NB4 (cell line): ENCODE data around the gene REC114.
"Not testable (repeated sequence)": the region's sequence is repeated elsewhere in the genome, so short reads cannot be mapped to it uniquely, and the experiment has no call there.

Experiments used
- DNase-seq: peaks from one replicate; pipeline ENCODE4 v3.0.0; 2010; ENCODE audit warnings: low read depth
- H3K4me3 ChIP-seq: one replicate; pipeline ENCODE4 v1.5.1; 2011; ENCODE audit warnings: mild to moderate bottlenecking, low read depth, low read length, moderate library complexity
- MYC ChIP-seq: IDR thresholded peaks from 2 replicates; pipeline ENCODE4 v1.6.1; 2011; ENCODE audit warnings: low read depth, low read length
- POLR2A ChIP-seq: IDR thresholded peaks from 2 replicates; pipeline ENCODE4 v1.6.1; 2011; ENCODE audit warnings: mild to moderate bottlenecking; ENCODE audit not compliant: insufficient read length; ENCODE audit errors: extremely low read depth
- TF ChIP-seq, protein P1 (sequence below): IDR thresholded peaks from one replicate; pipeline ENCODE4 v1.5.1; 2012; ENCODE audit warnings: low read depth, low read length
- TF ChIP-seq, protein P2 (sequence below): IDR thresholded peaks from 2 replicates; pipeline ENCODE4 v1.6.1; 2011; ENCODE audit warnings: low read depth, low read length

Gene REC114

GRCh38 chr15:73403171-73403570 is 39.8 kb upstream of the REC114 start:
- H3K4me3 ChIP-seq, result no peak overlapping the region
- DNase-seq, result no peak
- TF ChIP-seq MYC, result no peak
- TF ChIP-seq, protein P1, sequence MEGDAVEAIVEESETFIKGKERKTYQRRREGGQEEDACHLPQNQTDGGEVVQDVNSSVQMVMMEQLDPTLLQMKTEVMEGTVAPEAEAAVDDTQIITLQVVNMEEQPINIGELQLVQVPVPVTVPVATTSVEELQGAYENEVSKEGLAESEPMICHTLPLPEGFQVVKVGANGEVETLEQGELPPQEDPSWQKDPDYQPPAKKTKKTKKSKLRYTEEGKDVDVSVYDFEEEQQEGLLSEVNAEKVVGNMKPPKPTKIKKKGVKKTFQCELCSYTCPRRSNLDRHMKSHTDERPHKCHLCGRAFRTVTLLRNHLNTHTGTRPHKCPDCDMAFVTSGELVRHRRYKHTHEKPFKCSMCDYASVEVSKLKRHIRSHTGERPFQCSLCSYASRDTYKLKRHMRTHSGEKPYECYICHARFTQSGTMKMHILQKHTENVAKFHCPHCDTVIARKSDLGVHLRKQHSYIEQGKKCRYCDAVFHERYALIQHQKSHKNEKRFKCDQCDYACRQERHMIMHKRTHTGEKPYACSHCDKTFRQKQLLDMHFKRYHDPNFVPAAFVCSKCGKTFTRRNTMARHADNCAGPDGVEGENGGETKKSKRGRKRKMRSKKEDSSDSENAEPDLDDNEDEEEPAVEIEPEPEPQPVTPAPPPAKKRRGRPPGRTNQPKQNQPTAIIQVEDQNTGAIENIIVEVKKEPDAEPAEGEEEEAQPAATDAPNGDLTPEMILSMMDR, result no peak
- TF ChIP-seq, protein P2, sequence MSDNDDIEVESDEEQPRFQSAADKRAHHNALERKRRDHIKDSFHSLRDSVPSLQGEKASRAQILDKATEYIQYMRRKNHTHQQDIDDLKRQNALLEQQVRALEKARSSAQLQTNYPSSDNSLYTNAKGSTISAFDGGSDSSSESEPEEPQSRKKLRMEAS, result no peak
- TF ChIP-seq POLR2A, result no peak

- no peak overlapping the region for H3K4me3 ChIP-seq
- DNase-seq, result no peak
- TF ChIP-seq MYC (no peak), POLR2A (no peak)
- TF ChIP-seq, protein P1, result no peak
- TF ChIP-seq, protein P2, result no peak
Measured at GRCh38 chr15:73414876-73415275, 28.1 kb upstream of the REC114 start.

DNA sequence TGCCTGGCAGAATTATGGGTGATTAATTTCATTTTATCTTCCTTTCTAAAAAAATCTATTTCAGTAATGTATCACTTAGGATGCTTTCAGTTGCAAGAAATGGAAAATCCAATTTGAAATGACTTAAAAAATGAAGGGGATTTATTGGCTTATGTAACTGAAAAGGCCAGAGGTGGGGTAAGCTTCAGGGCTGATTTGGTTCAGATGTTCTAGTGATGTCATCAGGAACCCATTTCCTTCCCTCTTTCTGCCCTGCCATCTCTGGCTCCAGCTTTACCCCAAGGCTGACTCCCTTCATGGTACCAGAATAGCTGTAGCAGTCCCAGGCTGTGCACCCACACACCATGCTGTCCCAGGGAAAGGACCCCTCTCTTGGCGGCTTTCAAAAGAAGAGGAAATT is 18.5 kb upstream of the REC114 start:
- DNase-seq, result no peak
- TF ChIP-seq POLR2A (no peak), MYC (no peak)
- TF ChIP-seq, protein P2, result no peak
- TF ChIP-seq, protein P1, result no peak
- H3K4me3 ChIP-seq, result no peak overlapping the region

DNA sequence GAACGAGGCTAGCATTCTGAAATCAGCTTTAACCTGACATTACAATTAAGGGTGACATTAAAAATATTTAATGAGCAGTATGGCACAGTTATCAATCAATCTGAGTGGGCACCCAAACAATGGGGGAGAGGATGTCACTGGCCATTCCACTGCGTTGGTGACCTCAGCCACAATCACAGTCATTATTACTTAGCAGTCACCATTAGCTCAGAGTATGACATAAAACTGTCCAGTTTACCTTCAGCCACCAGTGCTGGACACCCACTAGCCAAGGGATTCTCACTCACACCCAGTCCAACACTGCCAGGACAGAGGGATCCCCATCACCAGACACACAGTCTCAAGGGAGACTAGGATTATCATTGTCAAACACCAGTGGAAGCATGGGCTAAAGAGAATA is 17.5 kb upstream of the REC114 start:
- TF ChIP-seq, protein P1, result no peak
- no peak for TF ChIP-seq MYC
- TF ChIP-seq, protein P2, result no peak
- TF ChIP-seq POLR2A, result no peak
- no peak overlapping the region for H3K4me3 ChIP-seq
- DNase-seq, result no peak

DNA sequence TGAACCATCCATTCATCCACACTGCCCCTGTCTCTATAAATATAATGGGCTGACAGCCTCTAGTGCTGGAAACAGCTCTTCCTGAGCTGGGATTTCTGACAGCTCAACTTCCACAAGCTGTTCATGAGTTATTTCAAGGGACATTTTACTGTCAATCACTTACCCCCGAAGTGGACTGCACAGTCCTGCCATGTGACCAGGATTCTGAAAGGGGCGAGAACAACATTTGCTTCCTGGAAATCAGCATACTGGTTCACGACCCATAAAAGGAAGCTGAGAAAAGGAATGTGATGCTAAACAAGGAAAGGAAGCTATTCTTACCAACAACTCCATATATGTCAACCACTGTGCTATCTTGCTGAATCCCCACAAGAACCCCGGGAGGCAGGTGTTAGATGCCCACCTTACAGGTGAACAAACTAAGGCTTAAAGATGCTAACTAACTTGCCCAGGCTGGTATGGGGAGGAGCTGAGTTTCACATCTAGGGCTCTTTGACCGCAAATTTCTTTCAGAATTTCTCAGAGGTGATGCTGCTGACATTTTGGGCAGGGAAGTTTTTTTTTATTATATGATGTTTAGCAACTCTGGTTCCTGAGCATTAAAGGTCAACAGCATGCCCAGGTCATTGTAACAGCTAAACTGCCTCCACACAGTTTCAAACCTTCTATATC is 16.5 kb upstream of the REC114 start:
- no peak overlapping the region for H3K4me3 ChIP-seq
- TF ChIP-seq, protein P1, result no peak
- no peak for TF ChIP-seq POLR2A
- TF ChIP-seq, protein P2, result no peak
- TF ChIP-seq MYC, result no peak
- no peak for DNase-seq

DNA sequence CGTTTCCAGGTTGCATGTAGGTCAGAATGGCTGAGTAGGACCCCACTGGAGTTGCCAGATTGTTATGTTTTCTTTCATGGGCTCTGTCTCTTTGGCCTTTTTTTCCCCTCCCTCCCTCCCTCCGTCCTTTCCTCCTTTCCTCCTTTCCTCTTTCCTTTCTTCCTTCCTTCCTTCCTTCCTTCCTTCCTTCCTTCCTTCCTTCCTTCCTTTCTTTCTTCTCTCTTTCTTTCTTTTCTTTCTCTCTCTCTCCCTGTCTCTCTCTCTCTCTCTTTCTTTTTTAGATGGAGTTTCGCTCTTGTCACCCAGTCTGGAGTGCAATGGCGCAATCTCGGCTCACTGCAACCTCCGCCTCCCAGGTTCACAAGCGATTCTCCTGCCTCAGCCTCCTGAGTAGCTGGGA is 11.6 kb upstream of the REC114 start:
- H3K4me3 ChIP-seq, DNase-seq: not testable (repeated sequence)
